Omental fat pad (tissue), 4 donors: ENCODE data around the gene SRGAP3. TPM values are rescaled to one million over a fixed set of nuclear protein-coding genes. Genes with fewer than 3 reads are reported as not detected.

Source experiments
- ATAC-seq: fragments of 150-250 bp; one replicate; pipeline ENCODE4 v1.9.1; 2016; ENCODE audit warnings: mild to moderate bottlenecking, moderate library complexity; ENCODE audit not compliant: low FRiP score
- DNase-seq: peaks from one replicate; pipeline ENCODE4 v3.0.0-alpha.2; 2019; ENCODE audit warnings: low spot score
- CTCF ChIP-seq, 3 donors: fragments of 450-650 bp; IDR thresholded peaks; one replicate each; pipeline ENCODE4 v1.5.1; 2016 to 2017; ENCODE audit warnings: antibody characterized with exemption in 3 of 3, mild to moderate bottlenecking in 3 of 3, moderate library complexity in 2 of 3
- total RNA-seq, 4 donors: library from RNA; depleted of rRNA; stranded (reverse); fragments of >200 nt; gene quantifications; one replicate each; pipeline ENCODE4 v1.1.0, GENCODE V29; 2016

Gene SRGAP3
- total RNA-seq, 4 donors from 2014 or later, result 3.0 to 5.3 (median 3.6) TPM

DNA sequence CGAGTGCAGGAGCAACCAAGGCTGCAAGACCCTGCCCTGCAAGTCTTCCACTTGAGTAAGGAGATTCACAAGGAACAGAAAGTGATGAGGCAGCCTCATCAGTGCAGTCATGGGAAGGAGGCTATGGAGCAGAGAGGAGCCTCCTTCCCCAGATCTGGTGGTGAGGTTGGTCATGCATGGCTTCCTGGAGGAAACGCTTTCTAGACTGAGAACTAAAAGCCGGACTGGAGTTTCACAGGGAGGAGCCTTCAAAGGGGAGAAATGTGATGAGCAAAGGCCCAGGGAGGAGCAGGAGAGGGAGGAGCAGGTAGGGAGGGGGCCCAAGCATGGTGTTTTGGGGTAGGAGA is 139.9 kb downstream of the SRGAP3 start:
- ATAC-seq (no peak), DNase-seq (no peak)
- TF ChIP-seq CTCF (IDR thresholded peaks at IDR 0.05), result no peak

DNA sequence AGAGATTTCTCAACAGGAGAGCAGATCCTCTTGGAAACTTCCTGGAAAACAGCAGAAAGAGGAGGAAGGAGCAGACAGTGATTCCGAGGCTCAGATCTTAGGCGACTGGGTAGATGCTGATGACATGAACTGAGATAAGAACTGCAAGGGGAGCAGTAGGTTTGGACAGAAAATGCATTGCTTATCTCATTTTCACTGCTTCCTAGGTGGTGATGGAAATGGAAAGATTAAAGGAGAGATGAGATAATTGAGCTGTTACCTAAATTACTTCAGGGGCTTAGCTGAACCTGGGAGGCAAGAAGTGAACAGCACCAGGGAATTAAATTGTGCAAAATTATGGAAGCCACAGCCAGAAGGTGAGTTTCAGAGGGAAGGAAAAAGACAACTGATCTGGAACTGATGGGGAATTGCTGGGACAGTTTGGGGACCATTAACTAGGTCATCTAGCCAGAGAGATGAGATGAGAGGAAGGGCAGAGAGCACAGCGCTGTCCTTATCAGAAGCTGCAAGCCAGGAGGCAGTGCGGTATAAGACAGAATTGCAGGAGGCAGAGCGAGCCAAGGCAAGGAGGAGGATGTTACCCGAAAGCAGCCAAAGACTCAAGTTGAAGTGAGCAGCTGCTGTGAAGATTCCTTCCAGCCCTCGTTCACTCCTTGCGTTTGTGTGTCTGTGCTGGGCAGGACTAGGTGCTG is 140.4 kb downstream of the SRGAP3 start:
- no peak for DNase-seq
- TF ChIP-seq CTCF (IDR thresholded peaks at IDR 0.05), result no peak
- ATAC-seq, result peak; percentile 59

DNA sequence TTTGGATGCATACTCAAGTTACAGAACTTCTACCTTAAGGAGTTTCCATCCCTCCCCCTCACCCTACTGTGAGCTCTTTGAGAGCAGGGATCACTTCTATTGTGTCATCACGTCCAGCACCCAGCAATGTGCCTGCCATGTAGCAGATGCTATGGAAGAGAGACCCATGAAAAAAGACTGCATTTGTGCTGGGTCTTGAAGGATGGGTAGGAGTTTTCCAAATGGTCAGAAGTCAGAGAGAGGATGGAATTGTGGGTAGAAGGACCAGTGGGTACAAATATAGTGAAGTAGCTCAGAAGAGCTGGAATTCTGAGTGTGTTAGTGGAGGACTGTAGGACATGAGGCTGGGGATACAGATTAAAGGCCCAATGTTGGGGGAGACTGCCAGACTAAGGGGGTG is 141.7 kb downstream of the SRGAP3 start:
- no peak for TF ChIP-seq CTCF (IDR thresholded peaks at IDR 0.05)
- DNase-seq, result no peak
- ATAC-seq, result no peak

- ATAC-seq (no peak), DNase-seq (no peak)
- TF ChIP-seq CTCF (IDR thresholded peaks at IDR 0.05), result no peak
These were observed 144.0 kb downstream of the SRGAP3 start for GRCh38 chr3:9105421-9105820.

GRCh38 chr3:9104121-9104520 is 145.3 kb downstream of the SRGAP3 start:
- ATAC-seq (no peak), DNase-seq (no peak)
- no peak for TF ChIP-seq CTCF (IDR thresholded peaks at IDR 0.05)

- TF ChIP-seq CTCF (IDR thresholded peaks at IDR 0.05), result no peak
- ATAC-seq, result no peak
- no peak for DNase-seq
These were observed 147.0 kb downstream of the SRGAP3 start for GRCh38 chr3:9102240-9102981.

- ATAC-seq, result no peak
- no peak for DNase-seq
- no peak for TF ChIP-seq CTCF (IDR thresholded peaks at IDR 0.05)
These were observed 148.2 kb downstream of the SRGAP3 start for GRCh38 chr3:9101286-9101685.
